HL-60 (cell line): ENCODE results near the gene CLCNKB.
"Not testable (repeated sequence)": the region's sequence is repeated elsewhere in the genome, so short reads cannot be mapped to it uniquely, and the experiment has no call there.

ENCODE experiments used
- DNase-seq, 2 experiments: peaks; one replicate each; pipeline ENCODE4 v3.0.0-alpha.2; 2010 to 2020; ENCODE audit warnings: low read depth in 1 of 2, low spot score in 1 of 2
- H3K27ac ChIP-seq: fragments of 250-450 bp; sonication (Bioruptor Pico); replicated peaks from 2 replicates; pipeline ENCODE4 v1.5.1; 2020; ENCODE audit warnings: mild to moderate bottlenecking, moderate library complexity
- H3K27me3 ChIP-seq: fragments of 250-450 bp; sonication (Bioruptor Pico); 2 replicates; pipeline ENCODE4 v1.5.1; 2021; ENCODE audit warnings: mild to moderate bottlenecking, moderate library complexity; ENCODE audit not compliant: insufficient read depth, poor library complexity, severe bottlenecking
- H3K4me3 ChIP-seq: replicated peaks from 2 replicates; pipeline ENCODE4 v1.5.1; 2011; ENCODE audit warnings: mild to moderate bottlenecking, control low read depth, low read length; ENCODE audit not compliant: insufficient read depth
- CTCF ChIP-seq: IDR thresholded peaks from one replicate; pipeline ENCODE4 v1.5.1; 2011; ENCODE audit warnings: low read length, control low read depth, inconsistent platforms; ENCODE audit not compliant: insufficient read depth
- GABPA ChIP-seq: IDR thresholded peaks from 2 replicates; pipeline ENCODE4 v1.6.1; 2012; ENCODE audit warnings: low read depth
- POLR2AphosphoS5 ChIP-seq: IDR thresholded peaks from 2 replicates; pipeline ENCODE4 v1.6.1; 2012; ENCODE audit warnings: low read depth
- REST ChIP-seq: IDR thresholded peaks from 2 replicates; pipeline ENCODE4 v1.6.1; 2012; ENCODE audit warnings: low read depth; ENCODE audit not compliant: insufficient replicate concordance
- SPI1 ChIP-seq: IDR thresholded peaks from 2 replicates; pipeline ENCODE4 v1.6.1; 2012; ENCODE audit warnings: low read depth, mild to moderate bottlenecking, borderline replicate concordance

Gene CLCNKB

GRCh38 chr1:16054598-16055540, 11.3 kb downstream of the CLCNKB start:
- Histone ChIP-seq H3K27ac (no peak overlapping the region), H3K4me3 (no peak overlapping the region), H3K27me3 (no peaks in the 10 kb centered on the region)
- no peak for DNase-seq
- TF ChIP-seq REST (no peak), POLR2AphosphoS5 (no peak), SPI1 (no peak), CTCF (no peak), GABPA (no peak)

GRCh38 chr1:16055613-16056520, 12.3 kb downstream of the CLCNKB start:
- H3K4me3 ChIP-seq: no peak overlapping the region
- TF ChIP-seq POLR2AphosphoS5 (no peak), GABPA (no peak), CTCF (peak; percentile 92), SPI1 (no peak), REST (no peak)
- H3K27ac ChIP-seq: no peak overlapping the region
- DNase-seq: peak; percentile 77 to 78
- no peaks in the 10 kb centered on the region for H3K27me3 ChIP-seq

GRCh38 chr1:16056521-16056912, 12.9 kb downstream of the CLCNKB start:
- not testable (repeated sequence) for H3K4me3 ChIP-seq, H3K27ac ChIP-seq, H3K27me3 ChIP-seq, DNase-seq

- not testable (repeated sequence) for H3K27me3 ChIP-seq, DNase-seq, H3K4me3 ChIP-seq, H3K27ac ChIP-seq
Observed at GRCh38 chr1:16057314-16057915, 13.8 kb downstream of the CLCNKB start.

- H3K27ac ChIP-seq, DNase-seq, H3K27me3 ChIP-seq, H3K4me3 ChIP-seq: not testable (repeated sequence)
Observed at GRCh38 chr1:16058394-16059120, 15.0 kb downstream of the CLCNKB start.
